GM19372 (cell line): Measurements from ENCODE around the gene RNF141.

Source experiments
- ATAC-seq: cut with Tn5 transposase; IDR thresholded peaks from one replicate; pipeline ENCODE4 v1.9.1; 2021; ENCODE audit warnings: mild to moderate bottlenecking, low read depth, moderate library complexity; ENCODE audit not compliant: unreplicated experiment

Gene RNF141

GRCh38 chr11:10540915-10541560, at the start of gene RNF141:
Gene RNF141 (minus strand): TSS chr11:10541187. CDS start chr11:10534158, 7,029 bp downstream.
- ATAC-seq = peak; percentile 92

DNA sequence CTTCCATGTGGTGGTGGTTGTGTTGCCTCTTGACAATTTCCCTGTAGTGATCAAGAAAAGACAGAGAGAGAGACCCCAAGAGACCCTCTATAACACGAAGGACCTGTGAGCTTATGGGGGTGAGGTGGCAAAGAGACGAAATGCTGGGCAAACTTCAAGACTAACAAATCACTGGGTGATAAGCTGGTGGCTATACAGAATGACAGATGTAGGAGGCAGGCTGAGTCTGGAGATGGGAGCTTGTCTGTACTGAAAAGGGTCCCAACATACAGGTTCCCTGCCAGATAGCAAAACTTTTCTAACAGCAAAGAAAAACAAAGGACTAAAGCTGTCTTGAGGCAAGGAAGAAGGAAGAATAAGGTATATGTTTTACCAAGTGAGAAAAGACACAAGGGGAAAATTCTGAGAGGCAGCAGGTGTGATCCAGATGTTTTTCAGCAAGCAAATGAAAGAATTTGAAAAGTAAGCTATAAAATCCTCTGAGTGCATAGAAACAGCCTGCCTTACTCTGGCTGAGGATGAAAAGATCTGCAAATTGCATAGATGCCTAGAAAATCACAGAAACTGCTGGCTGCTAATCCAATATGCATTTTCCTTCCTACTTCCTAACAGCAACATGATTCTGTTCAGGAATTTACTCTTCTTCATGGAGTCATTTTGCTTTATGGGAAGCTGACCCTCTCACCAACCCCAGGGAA, 49.4 kb upstream of the RNF141 start:
- no peak for ATAC-seq

DNA sequence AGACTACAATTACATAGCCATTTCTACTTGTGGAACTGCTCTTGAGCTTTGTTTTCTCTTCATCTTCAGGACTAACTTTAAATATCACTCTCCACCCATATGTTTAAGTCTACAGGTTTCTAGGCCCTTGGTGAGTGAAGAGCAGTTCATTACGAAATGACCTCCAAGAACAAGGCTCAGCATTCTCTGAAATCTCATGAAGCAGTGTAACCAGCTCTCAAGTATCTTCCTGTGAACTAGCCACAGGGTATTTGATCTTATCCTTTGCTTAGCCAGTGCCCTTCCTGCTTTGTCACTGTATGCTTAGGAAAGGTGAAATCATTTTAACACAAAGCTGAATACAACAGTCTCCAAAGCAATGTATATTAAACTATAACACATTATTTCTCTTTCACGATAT, 47.9 kb upstream of the RNF141 start:
- no peak for ATAC-seq

- ATAC-seq = no peak
Observed at GRCh38 chr11:10587995-10588394, 47.0 kb upstream of the RNF141 start.

- ATAC-seq = no peak
Observed at GRCh38 chr11:10587388-10587787, 46.4 kb upstream of the RNF141 start.

DNA sequence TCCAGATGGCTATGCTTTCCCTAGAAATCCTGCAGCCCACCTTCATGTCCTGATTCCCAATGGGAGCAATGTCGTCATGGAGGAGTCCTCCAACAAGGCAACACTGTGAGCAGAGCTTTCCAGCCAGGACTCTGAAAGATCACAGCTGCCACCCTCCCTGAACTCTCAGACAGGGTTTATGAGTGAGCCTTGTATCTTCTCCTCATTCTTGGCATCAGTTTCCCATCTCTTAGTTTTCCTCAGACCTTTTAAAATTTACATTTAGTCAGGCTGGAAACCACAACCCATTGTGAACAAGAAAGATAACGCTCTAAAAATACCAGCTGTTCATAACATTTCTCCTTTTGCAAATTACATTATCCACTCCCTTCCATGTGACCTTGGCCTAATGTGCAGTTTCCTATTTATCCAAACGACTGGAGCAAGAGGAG, 43.1 kb upstream of the RNF141 start:
- no peak for ATAC-seq

- no peak for ATAC-seq
Observed at GRCh38 chr11:10581481-10582019, 40.6 kb upstream of the RNF141 start.

DNA sequence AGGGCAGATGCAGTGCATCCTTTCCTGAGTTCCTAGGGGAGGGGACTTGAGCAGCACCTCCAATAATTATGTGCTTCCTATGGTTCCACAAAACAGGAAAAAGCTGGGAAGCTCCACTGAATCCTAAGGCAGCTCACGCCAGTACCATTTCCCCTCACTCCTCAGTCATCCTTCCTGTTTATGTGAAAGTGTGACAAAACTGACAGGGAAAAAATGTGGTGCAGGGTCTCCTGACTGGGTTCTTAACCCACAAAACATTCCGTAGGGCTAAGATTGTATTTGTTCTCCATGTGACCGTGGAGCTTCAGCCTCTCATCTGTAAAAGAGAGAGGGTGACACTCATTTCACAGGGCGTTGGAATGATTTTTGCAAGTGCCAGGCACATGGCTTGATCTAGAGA, 39.6 kb upstream of the RNF141 start:
- no peak for ATAC-seq

- no peak for ATAC-seq
Observed at GRCh38 chr11:10579700-10580099, 38.7 kb upstream of the RNF141 start.

DNA sequence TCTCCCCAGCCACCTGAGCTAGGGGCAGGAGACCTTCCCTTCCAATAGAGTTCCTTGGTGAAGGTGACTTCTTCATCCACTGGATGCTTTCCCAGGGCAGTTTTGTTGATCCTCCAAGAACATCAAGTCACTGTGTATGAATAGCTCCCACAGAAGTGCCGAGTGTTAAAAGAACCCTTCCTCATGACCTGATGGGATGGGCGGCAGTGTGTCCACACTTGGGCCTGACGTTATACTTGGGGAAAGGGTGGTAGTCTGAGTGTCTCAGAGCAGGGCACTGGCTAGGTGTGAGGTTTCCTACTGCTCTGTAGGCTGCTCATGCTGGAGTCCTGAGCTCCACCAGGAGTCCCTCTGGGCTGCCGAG, 35.0 kb upstream of the RNF141 start:
- no peak for ATAC-seq

DNA sequence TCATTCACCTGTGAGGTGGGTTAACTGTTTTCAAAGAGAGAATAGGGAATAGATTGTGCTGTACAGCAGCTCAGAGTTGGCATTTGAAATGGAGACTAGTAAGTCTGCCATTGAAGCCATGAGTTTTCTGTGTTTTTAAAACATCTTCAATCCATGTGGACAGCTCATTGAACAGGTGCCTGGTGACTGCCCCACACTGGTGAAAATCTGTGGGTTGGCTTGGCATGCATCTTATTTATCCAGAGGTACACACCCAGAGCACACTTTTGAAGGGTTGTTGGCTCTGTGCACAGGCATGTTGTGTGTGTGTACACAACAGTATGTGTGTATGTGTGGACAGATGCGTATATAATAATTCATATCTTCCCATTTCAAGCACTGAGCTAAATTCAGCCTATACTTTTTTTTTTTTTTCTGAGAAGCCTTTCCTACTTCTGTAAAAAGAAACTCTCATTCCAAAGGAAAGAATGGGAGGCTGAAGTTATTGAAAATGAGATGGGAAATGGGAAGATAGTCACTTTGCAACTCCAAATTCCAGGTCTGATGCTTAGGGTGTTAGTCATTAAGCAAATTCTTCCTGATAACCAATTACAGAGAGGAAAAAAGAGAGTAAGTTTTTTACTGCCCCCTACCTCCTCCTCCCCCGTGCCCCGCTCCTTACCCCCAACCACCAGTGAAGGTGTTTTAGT, 34.5 kb upstream of the RNF141 start:
- ATAC-seq = no peak

GRCh38 chr11:10573556-10573955, 32.6 kb upstream of the RNF141 start:
- ATAC-seq = no peak

- ATAC-seq = no peak
Observed at GRCh38 chr11:10573028-10573427, 32.0 kb upstream of the RNF141 start.

DNA sequence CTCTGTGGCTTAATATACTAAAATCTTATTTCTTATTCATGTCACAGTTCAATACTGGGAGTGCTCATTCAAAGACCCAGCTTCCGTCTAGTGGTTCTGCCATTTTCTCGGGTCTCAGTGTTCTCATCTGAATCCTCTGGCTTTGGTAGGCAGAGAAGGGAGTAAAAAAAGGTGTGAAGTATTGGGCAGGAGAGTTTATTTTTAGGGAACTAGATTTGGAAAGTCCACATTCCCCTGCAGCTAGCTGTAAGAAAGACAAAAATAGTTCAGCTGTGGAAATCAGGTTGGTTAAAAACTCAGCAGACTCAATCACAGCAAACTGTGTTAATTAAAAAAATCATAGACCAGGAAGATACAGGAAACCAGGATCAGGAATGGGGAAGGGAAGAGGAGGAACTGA, 31.5 kb upstream of the RNF141 start:
- no peak for ATAC-seq

DNA sequence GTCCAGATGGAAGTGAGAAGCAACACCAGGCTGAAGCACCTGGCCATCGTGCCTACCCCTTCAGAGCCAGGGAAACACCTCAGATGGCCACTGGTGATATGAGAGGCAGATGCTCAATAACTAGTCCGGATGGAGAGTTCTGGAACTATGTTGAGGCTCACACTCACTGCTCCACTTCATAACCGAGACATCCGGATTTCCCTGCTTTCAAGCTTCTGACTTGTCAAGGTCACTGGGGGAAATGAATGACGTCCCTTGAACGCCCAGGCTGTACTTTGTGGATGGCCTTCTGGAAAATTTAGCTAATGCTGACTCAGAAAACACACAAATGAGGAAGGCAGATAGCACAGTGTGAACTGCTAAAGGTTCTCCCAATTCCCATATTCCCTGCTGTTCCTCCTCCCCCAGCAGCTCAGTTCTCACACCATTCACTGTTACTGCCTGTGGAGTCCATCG, 27.5 kb upstream of the RNF141 start, which contains the start of gene LYVE1:
Gene LYVE1, minus strand, starts transcription at position 180 of the 456 bp plus-strand sequence. Its CDS starts 133 bp downstream, at position 47.
- ATAC-seq = no peak

DNA sequence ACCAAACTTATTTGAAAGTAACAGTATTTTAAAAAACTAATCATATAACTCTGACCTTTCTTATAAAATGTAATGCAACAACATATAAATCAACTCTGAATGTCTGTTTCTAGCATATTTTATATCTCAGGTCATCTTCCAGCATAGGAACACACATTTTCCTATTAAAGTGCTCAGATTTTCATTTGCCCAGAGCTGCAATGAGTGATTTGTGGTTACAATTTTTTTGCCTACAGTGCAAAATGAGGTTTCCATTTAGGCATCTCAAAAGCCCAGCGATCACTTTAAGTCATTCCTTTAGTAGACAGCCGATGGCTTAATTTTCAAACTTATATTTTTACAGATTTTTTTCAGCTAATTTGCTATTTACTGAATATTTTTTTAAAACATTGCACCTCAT, 26.5 kb upstream of the RNF141 start:
- no peak for ATAC-seq

DNA sequence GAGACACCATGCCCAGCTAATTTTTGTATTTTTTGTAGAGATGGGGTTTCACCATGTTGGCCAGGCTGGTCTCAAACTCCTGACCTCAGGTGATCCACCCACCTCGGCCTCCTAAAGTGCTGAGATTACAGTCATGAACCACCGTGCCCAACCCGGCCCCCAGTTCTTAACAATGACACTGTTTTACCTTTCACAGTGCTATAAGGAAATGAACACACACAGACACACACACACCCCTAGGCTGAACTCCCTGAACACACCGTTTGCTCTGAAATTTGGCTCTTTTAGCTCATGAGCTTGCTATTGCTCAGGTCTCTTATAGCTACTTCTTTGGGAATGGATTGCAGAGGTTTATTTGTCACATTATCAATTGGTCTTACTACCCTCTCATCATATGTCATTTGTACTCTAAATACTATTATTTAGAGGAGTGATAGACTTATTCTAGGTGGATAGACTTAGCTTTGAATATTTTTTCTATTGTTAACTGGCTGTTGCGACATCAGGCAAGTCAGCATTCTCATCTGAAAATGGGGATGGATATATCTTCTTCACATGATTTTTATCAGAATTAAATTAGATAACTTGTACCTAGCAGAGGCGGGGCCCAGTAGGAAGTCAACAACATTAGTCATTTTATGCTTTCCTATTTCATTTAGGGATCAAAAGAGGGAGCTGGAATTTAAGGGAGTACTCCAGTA, 25.4 kb upstream of the RNF141 start:
- ATAC-seq = no peak

GRCh38 chr11:10565493-10565892, 24.5 kb upstream of the RNF141 start:
- no peak for ATAC-seq

DNA sequence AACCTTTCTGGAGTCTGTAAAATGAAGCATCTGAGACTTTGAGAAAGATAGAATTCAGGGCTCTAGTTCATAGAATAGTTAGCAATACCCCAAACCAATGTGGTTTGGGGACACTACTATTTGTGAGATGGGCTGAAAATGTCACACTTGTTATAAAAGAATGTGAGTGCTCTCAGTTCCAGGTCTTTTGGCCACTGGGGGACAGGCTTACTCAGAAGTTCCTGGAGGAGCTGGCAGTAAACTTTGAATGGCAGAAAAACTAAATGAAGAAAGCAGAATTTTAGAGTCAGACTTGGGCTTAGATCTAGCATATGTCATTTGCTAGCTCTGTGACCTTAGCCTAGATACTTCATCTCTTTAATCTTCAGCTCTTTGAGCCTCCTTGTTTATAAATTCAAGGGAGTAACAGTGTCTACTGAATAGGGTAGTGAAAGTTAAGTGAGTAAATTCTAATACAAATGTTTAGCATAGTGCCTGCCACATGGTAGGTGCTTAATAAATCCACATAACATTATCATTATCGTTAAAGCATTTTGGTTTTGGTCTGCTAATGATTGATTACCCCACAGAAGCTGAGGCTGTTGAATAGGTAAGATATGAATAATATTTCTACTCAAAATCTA, 23.8 kb upstream of the RNF141 start:
- no peak for ATAC-seq

DNA sequence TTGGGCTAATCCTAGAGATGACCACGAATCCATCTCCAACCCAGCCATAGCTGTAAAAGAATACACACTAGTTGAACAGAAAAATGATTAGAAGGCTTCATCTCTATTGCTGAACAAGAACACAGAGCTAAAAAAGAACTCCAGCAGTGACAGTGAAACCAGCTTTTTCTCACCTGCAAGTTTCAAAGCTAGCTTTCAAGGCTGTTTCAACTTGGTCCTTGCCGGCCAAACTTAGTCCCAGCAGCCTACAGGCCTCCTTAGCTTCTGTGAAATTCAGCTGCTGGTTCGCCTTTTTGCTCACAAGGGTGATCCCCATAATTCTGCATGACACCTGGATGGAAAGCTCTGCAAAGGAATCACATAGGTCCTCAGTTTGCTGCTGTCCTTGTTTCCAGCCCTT, 23.0 kb upstream of the RNF141 start:
- no peak for ATAC-seq
